ENCODE measurements around the gene CAMKMT.

DNA sequence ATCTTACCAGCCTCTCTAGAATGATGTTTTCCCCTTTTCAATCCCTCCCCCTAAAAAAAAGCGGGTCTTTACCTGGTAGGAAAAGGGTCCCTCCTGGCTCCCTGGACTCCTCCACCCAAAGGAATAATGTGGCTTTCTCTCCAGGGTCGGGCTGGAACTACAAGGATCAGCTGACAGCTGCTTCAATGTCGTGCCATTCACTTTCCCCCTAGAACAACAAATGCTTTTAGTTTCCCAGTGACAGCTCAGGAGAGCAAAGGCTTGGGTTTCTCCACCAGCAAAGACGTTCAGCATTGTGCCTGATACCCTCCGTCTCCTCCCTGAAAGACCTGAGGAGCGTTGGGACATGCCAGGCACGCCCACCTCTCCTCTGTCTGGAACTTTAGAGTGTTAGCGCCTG lies 405.9 kb downstream of the CAMKMT start:
- TF ChIP-seq EP300 (IDR thresholded peaks at IDR 0.05; ENCODE audit: borderline replicate concordance), result no peak
- TF ChIP-seq, protein P1, sequence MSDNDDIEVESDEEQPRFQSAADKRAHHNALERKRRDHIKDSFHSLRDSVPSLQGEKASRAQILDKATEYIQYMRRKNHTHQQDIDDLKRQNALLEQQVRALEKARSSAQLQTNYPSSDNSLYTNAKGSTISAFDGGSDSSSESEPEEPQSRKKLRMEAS (IDR thresholded peaks at IDR 0.05), result no peak
